GM21737 (cell line): Measurements from ENCODE around the gene ZNF155.

ENCODE experiments used
- ATAC-seq: cut with Tn5 transposase; IDR thresholded peaks from one replicate; pipeline ENCODE4 v1.9.1; 2021; ENCODE audit warnings: mild to moderate bottlenecking, moderate library complexity; ENCODE audit not compliant: unreplicated experiment

The ZNF155 gene

DNA sequence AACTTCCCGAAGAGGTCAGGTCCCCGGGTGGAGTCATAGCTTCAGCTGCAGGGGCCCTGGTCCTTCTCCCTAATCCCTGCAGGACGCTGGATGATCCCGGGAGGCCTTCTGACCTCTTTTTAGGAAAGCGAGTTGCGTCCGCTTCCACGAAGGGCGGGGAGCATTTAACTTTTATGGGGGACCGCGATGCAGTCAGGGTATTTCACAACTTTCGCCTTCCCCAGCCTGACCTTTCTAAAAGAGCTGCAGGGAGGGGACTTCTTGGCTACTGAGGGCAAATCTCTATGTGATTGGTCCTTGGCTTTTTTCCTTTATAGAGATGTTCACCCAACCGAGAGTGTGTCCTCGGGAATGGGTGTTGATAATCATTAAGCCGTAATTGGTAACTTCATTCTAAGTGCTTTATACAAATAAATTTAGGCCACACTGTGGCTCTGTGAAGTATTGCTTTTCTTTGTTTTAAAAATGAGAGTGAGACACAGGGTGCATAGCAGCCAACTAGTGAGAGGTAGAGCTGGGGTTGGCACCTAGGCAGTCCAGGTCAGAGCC is 19.5 kb downstream of the ZNF155 start:
- ATAC-seq: peak; percentile 32

DNA sequence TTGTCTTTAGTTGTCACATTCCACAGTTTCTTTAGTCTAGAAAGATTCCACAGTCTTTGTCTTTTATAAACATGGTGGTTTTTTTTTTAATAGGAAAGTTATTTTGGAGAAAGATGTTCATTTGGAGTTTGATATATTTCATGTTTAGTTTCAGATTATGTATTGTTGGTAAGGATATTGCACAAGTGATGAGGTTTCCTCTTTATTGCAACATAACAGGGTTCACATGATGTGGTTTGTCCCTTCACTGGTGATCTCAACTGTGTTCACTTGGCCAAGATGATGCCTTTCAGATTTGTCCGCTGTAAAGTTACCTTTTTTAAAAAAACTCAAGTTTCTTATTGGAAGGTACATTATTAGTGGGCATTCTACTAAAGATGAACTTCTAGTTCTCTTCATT is 22.0 kb downstream of the ZNF155 start:
- no peak for ATAC-seq

DNA sequence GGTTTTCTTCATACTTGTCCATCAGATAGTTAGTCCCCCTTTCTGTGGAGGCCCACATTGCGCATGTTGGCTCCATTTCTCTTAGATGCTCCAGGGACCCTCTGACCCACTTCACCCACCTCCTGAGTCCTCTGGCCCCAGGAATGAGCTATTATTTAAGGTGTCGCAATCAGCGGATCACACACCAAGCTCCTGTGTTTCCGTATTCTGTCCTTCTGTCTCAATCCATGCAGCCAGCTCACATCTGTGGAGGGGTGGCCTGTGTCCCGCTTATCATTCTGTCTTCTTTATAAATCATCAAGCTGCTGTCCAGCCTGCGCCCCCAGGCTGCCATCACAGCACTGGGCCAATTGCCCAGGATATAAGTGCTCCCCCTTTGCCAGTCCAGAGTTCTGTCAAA is 23.5 kb downstream of the ZNF155 start:
- no peak for ATAC-seq

DNA sequence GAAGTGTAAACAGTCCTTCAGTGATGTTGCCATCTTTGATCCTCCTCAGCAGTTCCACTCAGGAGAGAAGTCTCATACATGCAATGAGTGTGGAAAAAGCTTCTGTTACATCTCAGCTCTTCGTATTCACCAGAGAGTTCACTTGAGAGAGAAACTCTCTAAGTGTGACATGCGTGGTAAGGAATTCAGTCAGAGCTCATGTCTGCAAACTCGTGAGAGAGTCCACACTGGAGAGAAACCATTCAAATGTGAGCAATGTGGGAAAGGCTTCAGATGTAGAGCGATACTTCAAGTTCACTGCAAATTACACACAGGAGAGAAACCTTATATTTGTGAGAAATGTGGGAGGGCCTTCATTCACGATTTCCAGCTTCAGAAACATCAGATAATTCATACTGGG is 26.5 kb downstream of the ZNF155 start:
- ATAC-seq: no peak

DNA sequence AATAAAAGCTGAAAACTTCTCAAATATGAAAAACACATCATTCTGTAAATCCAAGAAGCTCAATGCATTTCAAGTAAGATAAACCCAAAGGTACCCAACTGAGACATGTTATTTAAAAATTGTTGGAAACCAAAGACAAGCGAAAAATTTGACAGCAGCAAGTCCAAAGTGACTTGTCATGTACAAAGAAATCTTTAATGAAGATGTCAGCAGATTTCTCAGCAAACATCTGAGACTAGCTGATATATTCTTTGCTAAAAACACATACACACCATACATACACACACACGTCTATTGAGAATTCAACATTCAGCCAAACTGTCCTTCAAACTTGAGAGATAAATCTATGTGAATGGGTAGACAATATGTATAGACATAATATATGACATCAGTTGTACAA is 35.5 kb downstream of the ZNF155 start:
- ATAC-seq: no peak

GRCh38 chr19:44021221-44021620 is 37.2 kb downstream of the ZNF155 start:
- no peak for ATAC-seq

DNA sequence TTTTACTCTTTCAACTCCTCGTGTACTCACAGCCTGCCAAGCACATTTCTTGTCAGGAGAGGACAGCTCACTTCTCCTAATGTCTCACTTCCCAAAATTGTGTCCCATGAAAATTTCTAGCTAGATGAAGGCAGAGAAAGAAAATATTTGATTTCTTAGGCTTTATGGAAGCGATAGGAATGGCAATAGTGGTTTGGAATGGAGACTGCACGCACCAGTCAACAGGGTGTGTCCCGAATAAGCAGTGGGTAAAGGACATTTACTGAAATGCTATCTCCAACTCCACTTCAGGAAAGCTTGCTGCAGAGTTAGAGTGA is 40.9 kb downstream of the ZNF155 start:
- no peak for ATAC-seq

GRCh38 chr19:44025217-44025936 is 41.4 kb downstream of the ZNF155 start, which contains the start of gene ZNF222:
TSS of gene ZNF222 (plus strand) at chr19:44025379. CDS start at chr19:44025437, 58 bp downstream.
- peak; percentile 91 for ATAC-seq

- no peak for ATAC-seq
These were observed 42.6 kb downstream of the ZNF155 start for GRCh38 chr19:44026622-44027021.

- no peak for ATAC-seq
These were observed 48.1 kb downstream of the ZNF155 start for GRCh38 chr19:44032001-44032610.

DNA sequence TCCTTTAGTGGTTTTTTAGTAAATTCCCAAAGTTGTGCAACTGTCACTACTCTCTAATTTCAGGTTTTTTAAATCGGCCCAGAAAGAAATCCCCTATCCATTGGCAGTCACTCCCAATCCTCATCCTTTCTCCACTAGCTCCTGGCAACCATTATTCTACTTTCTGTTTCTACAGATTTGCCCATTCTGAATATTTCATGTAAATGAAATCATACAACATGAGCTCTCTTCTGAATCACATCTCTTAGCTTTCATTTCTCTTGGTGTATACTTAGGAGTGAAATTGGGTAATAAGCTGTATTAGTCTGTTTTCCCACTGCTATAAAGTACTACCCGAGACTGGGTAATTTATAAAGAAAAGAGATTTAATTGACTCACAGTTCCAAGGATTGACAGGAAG is 58.2 kb downstream of the ZNF155 start:
- no peak for ATAC-seq
